NCI-H226 (cell line): ENCODE data around the gene BNC2.
A peak's percentile ranks its signal among the peaks of the same experiment; 100 is the strongest.

Experiments used
- DNase-seq: peaks from one replicate; pipeline ENCODE4 v3.0.0-alpha.2; 2015

The BNC2 gene

GRCh38 chr9:16434526-16434925 is 435.9 kb downstream of the BNC2 start:
- DNase-seq, result no peak

- DNase-seq, result no peak
These were observed 437.0 kb downstream of the BNC2 start for GRCh38 chr9:16433494-16433893.

DNA sequence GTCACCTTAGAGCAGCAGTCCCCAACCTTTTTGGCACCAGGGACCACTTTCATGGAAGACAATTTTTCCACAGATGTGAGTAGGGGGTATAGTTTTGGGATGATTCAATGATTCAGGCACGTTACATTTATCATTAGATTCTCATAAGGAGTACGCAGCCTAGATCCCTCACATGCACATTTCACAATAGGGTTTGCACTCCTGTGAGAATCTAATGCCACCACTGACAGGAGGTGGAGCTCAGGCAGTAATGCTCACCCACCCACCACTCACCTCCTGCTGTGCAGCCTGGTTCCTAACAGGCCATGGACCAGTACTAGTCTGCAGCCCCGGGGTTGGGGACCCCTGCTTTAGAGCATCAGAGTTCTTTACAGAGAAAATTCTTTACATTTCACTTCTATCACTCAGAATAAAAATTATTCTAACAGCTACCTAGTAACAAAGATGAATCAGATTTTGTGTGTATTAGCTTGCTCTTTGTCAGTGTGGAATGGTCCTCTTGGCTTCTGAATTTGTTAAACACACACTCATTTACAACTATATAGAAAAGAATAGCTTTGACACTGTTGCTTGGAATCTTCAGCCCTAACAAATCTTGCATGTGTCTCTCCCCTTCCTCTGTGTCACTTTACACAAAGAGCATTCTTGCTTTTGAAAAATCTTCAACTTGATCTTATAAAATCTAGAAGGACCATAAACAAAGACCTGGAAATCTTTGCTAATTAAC is 438.6 kb downstream of the BNC2 start:
- DNase-seq, result no peak

- DNase-seq, result no peak
These were observed 440.8 kb downstream of the BNC2 start for GRCh38 chr9:16429671-16430070.

DNA sequence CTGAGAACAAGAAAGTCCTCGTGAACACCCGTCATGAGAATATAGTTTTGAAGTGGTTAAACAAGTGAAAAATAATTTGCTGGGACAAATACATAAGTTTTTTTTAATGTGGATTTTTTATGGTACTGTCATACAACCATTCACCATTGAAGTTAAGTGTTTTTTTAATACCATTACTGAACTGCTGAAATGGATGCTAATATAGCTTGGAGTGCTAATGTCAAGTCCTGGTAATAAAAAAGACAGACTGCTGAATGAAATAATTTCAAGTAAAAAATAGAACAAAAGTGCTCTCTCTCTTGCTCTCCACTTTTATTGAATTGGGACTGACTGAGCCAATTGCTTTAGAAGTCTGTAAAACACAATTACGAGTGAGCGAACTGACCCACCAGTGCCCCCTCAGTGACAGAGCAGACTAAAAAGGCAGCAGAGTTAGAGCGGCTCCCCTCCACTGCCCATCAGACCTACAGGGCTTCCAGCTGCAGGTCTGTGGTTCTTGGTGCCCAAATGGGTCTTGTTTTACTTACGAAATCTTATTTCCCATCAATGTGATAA is 442.5 kb downstream of the BNC2 start:
- DNase-seq, result no peak

- no peak for DNase-seq
These were observed 443.8 kb downstream of the BNC2 start for GRCh38 chr9:16426716-16427115.

GRCh38 chr9:16425562-16426231 is 444.8 kb downstream of the BNC2 start:
- DNase-seq, result peak; percentile 75

DNA sequence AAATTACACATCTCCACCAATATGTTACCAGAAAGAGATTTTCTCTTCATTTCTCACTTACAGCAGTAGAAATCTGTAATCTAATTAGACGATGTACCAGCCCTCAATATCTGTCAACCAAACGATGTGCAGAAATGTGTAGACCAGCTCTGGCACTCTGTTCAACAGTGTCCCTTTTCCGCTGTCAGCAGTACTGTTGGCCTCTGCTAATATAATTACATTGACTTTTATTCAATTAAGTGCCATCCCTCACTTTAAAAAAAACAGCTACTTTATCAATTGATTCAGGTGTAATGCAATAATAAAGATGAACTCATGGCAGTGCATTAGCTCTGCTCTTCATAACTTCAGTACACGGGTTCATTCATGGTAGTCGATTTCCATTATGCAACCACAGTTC is 448.4 kb downstream of the BNC2 start:
- no peak for DNase-seq

DNA sequence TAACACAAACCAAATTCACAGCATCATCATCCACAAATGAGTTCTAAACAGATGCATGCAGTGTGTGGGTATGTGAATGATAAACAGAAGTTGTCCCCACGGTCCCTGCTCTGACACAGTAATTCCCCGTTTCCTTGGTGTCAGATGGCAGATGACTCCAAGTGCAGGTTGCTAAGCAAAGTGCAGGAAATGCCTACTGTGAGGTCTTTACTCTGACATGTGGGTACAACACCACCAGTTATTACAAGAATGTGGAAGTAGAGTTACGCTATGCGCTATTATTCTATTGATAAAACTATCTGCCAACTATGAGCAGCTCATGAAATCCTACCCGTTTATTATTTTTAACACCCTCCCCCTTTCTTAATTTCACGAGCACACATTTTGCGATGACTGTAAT is 448.9 kb downstream of the BNC2 start:
- no peak for DNase-seq

DNA sequence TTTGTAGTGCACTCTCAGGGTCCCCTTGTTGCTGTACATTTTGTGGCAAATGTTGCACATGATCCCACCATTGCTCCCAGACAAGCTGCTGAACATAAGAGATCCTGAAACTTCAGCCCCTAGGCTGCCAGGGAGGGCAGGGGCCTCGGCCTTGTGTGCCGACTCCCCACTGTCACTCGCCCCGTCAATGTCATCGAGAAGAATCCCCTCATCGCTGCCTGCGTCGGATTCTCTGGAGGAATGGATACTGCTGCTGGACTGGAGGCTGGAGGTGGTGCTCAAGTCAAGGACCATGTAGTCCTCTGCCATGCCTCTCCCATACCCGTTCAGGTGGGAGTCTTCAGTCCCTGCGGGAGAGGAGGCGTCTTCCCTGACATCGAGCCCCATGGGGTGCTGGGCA is 451.3 kb downstream of the BNC2 start:
- no peak for DNase-seq

- DNase-seq, result no peak
These were observed 451.7 kb downstream of the BNC2 start for GRCh38 chr9:16418721-16419120.

DNA sequence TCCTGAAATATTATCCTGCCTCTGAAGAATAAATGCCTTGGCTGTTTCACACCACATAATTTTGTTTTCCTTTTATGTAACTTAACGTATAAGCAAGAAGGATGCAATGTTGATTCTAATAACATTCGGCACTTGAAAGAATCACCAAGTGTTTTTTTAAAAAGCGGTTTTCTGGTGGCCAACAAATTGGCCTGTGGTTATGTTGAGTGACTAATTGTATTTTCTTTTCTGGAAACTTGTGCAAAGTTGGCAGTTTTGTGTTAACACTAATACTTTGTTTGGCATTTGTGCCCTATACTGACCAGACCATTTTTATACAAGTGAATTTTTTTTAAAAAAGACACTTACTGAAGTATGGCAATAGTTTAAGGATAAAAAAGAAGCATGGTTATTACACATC is 452.7 kb downstream of the BNC2 start:
- DNase-seq, result no peak

GRCh38 chr9:16417161-16417560 is 453.3 kb downstream of the BNC2 start:
- DNase-seq, result no peak

GRCh38 chr9:16414451-16414850 is 456.0 kb downstream of the BNC2 start:
- DNase-seq, result no peak

DNA sequence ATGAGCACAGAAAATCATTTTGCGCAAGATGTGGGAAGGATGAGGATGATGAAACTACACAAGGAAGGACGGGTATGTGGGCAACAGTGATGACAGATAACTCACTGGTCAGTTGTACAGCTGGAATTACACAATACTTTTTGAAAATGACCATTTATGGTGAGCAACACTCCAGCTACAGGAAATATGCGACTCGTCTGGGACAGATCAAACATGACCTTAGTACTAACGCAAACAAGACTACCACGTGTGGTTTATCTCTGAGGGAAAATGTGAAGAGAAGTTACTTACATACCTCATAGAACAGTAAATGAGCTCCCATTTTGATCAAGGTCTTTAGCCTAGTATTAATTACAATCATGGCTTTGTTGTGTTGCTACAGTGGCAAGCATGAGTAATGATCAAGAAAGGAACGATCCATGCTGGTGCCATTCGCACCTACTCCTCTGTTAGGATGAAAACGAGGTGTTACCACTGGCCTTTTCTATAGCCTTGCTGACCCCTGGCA is 456.9 kb downstream of the BNC2 start:
- peak; percentile 85 for DNase-seq

GRCh38 chr9:16412740-16413139 is 457.7 kb downstream of the BNC2 start:
- DNase-seq, result no peak

GRCh38 chr9:16411311-16411710 is 459.2 kb downstream of the BNC2 start:
- DNase-seq, result no peak

DNA sequence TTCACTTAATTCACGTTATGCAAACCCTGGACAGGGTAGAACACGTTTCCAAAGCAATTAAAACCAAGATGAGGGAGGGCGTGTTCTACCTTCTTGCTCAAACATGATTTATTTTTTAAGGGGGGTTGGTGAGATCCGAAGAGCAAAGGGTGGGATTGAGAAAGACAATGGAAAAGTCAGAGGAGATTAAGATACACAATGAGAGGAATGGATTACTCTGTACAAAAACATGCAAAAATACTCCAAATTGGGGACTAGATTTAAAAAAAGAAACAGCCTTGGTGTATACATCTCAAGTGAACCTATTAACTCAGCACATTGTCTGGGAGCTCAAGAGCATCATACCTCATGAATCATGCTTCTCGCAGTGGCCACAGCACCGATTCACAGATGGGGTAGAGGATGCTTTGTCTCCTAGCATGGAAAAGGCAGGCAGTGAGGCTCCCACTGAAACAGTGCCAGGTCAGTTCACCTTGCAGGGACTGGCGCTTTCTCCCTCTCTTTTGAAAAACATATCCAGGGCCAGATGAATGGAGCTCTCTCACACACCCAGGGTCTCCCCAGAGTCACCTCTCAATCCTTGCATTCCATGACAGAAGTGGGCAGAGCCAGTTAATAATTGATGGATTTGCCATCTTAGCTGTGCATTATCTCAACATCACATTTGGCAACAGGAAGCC is 459.7 kb downstream of the BNC2 start:
- DNase-seq, result peak; percentile 45

GRCh38 chr9:16407617-16408016 is 462.9 kb downstream of the BNC2 start:
- DNase-seq, result no peak

GRCh38 chr9:16406526-16407225 is 463.8 kb downstream of the BNC2 start:
- DNase-seq, result no peak

DNA sequence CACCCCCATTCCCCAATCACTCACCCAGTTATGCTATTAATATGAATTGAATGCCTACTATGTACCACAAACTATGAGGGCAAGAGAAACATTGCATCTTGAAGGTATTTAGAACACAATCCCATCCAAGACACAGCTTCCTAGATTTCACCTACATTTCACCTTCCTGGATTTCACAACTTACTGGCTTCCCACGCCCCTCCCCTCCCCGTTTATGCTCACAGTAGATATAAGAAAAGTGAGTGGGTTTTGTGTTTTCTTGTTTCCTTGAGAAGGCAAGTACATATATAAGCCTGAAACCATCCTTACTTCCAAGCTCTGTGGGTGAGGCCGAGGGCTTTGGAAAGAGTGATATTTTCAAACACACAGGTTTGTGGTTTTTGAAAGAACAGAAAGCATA is 465.0 kb downstream of the BNC2 start:
- peak; percentile 47 for DNase-seq

GRCh38 chr9:16401701-16402100 is 468.8 kb downstream of the BNC2 start:
- no peak for DNase-seq

DNA sequence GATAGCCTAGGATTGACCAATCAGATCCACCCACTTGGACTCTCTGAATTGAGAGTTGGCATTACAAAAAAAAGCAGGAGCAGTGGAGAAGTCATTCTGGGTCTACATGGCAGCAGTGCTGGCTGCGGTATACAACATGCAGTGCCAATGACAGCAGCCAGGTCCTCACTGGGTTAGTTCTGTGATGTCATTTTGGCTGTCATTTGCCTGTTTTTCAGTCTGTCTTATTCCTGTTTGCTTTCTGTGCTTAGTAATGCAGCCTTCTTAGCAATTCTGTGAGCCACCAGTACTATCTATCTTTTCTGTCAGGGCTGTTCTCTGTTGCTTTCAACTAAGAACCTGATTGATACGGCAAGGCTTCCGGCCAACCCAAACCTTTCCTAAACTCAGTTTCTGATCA is 471.8 kb downstream of the BNC2 start:
- no peak for DNase-seq
